NCI-H345 treated with DMSO at 0.1 percent for 48 hours (cell line): ENCODE measurements around the gene CLASP2.
"Not testable (repeated sequence)": the region's sequence is repeated elsewhere in the genome, so short reads cannot be mapped to it uniquely, and the experiment has no call there.

ENCODE experiments used
- DNase-seq: peaks from one replicate; lab custom pipeline; 2025; ENCODE audit not compliant: unreplicated experiment; lab: John Stamatoyannopoulos, UW

The CLASP2 gene

DNA sequence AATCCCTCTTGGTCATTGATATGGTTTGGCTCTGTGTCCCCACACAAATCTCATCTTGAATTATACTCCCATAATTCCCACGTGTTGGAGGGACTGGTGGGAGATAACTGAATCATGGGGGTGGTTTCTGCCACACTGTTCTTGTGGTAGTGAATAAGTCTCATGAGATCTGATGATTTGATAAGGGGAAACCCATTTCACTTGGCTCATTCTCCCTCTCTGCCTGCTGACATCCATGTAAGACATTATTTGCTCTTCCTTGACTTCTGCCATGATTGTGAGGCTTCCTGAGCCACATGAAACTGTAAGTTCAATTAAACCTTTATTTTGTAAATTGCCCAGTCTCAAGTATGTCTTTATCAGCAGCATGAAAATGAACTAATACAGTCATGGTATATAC lies 171.0 kb downstream of the CLASP2 start:
- no peak for DNase-seq

DNA sequence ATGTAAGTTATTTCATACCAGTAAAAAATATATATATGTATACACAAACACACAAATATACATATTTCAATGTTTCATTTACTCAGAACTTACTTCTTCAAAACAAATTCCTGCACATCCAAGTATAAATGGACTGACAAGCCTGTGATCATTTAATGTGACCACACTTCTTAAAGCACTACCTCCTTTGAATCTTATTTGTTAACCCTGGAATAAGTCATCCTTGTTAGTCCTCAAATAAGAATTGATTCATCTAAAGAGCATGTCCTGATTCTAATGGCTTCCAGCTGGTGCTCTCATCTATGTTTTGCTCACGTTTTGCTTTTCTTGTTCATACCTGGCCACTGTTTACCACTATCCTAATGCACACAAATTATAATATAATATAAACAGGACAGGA lies 173.9 kb downstream of the CLASP2 start:
- no peak for DNase-seq

DNA sequence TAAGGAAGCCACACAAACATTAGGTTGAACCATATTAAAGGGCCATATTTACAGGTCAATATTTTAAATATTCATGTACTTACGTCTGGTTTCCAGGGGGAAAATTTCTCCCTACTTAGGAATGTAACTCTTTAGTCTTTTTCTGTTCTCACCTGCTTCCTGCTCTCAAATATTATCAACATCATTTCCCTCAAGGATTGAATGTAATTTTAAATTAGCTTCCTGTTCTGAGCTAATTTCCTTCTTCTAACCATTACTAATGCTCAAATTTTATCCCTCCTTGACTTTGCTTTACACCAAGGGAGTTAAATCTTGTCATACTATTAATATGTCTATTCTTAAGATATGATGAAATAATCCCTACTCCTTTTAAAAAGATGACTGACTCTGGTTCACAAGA lies 174.5 kb downstream of the CLASP2 start:
- DNase-seq: no peak

DNA sequence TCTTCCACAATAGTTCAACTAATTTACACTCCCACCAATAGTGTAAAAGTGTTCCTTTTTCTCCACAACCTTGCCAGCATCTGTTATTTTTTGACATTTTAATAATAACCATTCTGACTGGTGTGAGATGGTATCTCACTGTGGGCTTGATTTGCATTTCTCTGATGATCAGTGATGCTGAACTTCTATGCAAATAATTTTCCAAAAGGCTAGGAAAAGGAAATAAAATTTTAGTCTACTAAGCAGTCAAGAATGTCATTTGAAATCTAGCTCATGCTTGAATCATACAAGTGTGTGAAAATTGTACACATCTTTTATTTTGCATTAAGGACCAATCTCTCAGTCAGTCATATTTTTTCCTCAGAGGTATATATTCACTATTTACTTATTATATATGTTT lies 176.1 kb downstream of the CLASP2 start:
- DNase-seq: no peak

DNA sequence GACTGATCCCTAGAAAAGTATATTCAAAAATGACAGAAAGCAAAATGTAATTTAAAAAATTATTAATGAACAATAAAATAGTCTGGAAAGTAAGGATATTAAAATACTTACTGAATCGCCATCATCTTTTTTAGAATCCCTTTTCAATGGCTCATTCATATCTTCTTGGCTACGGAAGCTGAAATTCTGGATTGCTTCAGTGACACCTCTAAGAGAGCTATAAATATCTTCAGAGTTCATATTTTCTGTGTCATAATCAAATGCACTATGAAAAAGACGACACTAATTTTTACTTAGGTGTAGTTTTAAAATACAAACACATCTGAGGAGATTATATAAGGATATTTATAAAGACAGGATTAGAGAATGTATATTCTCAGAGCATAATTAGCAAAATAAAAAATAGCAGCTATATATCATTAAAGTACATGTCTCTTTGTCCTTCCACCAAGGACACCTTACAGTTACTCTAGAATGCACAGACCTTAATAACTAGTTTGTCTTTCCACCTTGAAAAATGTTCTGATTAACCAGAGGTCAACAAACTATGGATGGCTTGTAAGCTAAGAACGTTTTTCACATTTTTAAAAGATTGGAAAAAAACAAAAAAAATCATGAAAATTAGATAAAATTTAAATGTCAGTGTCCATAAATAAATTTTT lies 179.2 kb downstream of the CLASP2 start:
- no peak for DNase-seq

DNA sequence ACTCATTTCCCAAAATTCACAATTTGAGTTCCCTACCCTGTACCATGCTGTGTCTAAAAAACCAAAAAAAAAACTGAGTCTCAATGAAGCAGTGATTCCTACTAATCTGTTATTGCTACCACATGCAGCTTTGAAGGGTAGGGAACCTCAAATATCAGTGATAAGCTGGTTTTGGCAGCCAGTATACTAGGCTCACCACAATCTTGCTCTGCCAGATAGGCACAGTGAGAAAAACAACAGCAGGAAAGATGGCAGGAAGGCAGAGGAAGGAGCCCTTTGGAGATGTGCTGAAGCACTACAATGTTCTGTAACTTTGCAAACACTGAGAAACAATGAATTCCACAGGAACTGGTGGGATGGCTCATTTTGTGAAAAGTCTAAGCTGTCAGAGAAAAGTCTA lies 180.9 kb downstream of the CLASP2 start:
- DNase-seq: no peak

DNA sequence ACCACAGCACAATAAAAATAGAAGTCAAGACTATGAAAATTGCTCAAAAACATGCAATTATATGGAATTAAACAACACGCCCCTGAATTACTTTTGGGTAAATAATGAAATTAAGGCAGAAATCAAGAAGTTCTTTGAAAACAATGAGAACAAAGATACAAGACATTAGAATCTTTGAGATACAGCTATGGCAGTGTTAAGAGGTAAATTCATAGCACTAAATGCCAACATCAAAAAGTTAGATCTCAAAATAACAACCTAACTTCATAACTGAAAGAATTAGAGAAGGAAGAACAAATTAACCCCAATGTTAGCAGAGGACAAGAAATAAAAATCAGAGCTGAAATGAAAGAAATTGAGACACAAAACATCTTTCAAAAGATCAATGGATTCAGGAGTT lies 191.3 kb downstream of the CLASP2 start:
- DNase-seq: no peak

DNA sequence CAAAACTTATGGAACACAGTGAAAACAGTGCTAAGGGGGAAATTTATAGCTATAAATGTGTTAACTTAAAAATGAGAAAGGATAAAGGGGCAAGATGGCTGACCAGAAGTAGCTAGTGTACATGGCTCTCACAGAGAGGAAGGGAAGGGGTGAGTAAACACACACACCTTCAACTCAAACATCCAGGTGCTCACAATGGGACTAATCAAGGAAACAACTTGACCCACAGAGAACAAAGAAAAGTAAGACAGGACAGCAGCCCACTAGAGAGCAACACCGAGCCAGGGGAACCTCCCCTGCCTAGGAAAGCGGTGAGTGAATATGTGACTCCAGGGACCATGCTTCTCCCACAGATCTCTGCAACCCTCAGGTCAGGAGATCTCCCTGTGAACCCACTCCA lies 192.8 kb downstream of the CLASP2 start:
- DNase-seq: no peak

DNA sequence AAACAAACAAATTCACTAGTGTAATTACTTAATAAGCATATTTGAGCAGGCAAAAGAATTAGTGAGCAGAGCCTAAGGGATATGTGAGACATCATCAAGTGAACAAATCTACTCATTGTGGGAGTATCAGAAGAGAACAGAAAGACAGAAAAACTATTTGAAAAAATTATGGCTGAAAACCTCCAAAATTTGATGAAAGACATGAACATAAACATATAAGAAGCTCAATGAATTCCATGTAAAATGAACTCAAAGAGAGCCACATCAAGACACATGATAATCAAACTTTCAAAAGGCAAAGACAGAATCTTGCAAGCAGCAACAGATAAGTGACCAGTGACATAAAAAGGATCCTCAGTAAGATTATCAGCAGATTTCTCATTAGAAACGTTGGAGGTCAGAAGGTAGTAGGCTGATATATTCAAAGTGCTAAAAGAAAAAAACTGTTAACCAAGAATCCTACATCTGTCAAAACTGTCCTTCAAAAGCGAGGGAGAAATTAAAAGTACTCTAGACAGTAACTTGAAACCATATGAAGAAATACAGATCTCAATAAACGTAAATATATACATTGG lies 194.9 kb downstream of the CLASP2 start:
- DNase-seq: no peak

DNA sequence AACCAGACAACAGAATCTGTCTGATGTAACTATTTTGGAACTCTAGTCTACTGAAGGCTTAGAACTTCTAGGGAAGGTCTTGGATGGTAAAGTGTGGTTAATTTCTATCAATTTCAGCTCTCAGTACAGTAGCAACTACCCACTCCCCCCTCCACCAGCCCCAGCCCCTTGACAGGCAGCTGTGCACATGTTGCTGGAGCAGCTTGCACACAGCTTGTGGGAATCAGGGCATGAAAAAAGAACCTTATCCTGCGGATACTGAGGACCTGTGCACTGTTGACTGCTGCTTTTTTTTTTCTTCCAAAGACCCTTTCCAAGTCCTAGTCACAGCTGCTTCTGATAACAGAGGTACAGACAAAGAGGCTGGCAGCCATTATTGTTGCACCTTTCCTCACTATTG lies 196.3 kb downstream of the CLASP2 start:
- DNase-seq: no peak

DNA sequence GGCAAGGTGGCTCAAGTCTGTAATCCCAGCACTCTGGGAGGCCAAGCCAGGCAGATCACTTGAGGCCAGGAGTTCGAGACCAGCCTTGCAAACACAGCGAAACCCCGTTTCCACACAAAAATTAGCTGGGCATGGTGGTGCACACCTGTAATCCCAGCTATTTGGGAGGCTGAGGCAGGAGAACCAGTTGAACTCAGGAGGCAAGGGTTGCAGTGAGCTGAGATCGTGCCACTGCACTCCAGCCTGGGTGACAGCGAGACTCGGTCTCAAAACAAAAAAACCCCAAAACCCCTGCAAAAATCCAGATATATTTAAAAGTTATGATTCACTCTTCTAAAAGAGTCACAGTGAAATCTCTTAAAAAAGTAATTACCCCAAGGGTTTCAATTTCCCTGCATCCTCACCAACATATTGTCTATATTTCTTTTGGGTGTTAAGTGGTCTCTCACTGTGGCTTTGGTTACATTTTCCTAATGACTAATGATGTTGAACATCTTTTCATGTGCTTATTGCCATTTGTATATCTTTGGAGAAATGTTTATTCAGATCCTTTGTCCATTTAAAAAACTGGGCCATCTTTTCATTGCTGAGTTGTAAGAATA lies 204.7 kb downstream of the CLASP2 start:
- DNase-seq: no peak

DNA sequence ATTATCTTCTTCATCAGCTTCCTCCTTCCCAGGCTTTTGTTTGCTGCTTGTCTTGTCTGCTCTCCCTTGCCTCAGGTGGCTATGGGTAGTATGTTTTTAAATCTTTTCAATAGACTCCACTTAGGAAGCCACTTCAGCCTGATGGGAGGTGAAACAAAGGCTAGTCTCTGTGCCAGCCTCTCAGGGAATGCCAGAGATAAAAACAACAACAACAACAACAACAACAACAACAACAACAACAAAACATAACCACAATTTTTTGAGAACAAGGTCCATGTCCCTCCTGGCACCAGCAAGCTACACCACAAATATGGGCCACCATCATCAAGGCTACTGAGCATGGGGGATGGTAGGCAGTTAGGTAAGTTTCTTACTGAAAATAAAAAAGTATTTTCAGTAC lies 213.0 kb downstream of the CLASP2 start:
- no peak for DNase-seq

DNA sequence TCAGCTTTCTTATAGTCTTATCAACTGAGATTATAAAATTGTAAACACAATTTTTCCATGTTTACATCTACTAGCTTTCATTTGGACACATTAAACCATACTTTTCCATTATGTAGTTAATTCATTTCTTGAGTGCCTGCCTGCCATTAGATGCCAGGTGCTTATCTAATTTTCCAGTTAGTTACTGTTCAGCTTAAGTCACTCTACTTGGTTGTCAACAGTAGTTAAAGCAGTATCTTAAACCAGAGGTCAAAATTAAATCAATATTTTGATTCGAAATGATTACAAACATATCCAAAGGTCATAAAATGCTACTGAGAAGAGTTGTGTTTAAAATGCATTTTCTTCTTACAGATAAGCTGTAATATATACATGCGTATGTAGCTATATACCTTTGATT lies 221.6 kb downstream of the CLASP2 start:
- DNase-seq: no peak

DNA sequence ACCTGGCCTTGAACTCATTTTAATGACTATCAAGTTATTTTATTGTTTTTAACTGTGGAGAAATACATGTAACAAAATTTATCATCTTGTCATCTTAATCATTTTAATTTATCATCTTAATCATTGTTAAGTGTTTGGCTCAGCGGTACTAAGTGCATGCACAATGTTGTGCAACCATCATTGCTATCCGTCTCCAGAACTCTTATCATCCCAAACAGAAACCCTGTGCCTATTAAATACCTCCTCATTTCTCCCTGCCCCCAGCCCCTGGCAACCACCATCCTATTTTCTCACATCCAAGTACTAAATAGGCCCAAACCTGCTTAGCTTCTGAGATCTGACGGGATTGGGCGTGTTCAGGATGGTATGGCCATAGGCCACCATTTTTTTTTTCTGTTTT lies 226.3 kb downstream of the CLASP2 start:
- DNase-seq: no peak

DNA sequence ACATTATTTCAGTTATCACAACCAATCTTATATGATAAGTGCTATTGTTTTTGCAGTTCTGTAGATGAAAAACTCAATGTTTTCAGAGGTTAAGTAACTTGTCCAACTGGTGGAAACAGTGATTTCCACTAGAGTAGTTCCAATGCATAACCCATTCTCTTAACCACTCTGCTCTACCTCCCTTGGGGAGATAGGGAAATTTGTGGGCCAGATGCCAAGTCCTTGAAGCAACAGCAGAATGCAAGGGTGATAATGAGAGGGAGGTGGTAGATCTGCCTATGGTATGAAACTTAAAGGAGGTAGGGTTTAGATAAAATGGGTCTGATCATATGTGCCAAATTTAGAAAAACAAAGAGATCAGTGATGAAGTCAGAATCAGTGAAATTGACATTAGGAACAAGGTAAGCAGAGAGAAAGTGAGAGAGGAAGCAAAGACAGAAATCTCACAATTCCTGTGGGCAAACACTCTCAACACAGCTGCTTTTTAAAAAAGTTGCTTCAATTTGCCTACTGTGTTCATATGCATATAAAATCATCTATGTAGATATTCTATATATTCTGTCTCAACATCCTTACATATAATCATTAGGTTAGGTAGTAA lies 227.3 kb downstream of the CLASP2 start:
- DNase-seq: no peak

DNA sequence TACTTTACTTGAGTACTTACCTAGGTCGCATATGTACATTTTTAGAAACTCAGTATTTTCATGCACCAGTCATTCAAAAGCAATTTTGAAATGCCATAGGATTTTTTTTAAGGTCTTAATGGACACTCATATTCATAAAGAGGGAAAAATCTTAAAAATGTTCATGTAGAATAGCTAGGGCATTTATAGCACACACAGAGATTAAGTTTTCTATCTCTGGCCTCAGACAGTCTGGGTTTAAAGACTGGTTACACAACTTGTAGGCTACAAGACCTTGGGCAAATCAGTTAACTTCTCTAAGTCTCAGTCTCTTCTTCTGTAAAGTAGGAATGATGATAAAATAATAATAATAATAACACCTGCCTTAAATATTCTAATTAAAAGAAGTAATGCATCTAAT lies 229.4 kb downstream of the CLASP2 start:
- DNase-seq: no peak

DNA sequence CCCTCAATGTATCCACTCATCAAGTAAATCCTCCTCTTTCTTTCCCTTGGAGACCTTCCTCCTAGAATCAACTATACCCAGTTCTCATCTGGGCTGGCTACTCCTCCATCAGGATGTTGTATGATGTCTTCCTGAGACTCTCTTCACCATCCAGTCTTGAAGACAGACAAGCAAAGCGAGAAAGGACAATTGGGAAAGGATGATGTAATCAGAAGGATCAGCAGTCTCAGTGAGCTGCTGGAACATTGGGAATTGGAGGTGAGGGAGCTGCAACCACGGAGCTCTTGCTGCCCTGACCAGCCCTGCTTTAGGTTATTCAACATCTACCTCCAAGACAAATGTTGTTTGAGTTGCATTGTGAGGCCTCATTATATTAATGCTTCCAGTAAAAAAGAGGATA lies 229.8 kb downstream of the CLASP2 start:
- DNase-seq: no peak

DNA sequence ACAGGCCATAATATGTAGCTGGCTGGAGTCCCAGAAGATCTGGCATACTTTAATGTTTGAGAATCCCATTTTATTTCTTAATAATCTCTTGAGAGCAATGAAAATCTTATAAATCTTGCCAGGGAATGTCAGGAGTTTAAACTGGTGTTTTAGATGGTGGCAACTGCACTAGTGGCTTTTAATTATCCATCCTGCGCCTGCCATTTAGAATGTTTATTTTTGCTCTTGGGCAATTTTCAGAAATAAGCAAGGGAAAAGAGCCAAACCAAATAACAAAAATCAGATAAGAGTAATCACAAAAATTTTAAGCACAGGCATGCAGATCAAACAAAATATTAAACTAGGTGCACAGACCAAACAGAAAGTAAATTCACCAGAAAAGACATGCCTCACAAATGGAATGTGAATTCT lies 235.9 kb downstream of the CLASP2 start:
- no peak for DNase-seq

DNA sequence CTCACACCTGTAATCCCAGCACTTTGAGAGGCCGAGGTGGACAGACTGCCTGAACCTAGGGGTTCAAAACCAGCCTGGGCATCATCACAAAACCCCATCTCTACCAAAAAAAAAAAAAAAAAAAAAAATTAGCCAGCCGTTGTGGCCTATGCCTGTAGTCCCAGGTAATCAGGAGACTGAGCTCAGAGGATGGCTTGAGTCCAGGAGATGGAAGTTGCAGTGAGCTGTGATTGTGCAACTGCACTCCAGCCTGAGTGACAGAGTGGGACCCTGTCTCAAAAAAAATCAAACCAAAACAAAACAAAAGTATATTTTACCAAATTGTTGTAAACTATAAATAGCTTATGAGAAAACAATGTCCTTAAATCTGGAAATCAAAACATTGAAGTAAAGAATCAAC lies 243.2 kb downstream of the CLASP2 start:
- DNase-seq: no peak

DNA sequence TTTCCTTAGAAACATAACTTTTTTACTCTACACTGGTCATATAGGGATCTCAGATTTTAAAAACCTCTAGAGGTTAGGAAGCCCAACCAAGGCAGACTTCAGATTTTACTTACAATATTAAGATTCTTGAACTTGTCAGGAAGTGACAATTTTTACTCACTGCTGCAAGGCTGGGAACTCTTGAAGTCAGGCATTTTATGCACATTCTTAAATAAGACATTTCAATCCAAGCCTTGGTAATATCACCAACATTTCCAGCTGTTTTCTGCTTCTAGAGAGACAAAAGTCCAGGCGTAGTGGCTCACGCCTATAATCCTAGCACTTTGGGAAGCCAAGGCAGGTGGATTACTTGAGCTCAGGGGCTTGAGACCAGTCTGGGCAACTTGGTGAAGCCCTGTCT lies 244.2 kb downstream of the CLASP2 start:
- no peak for DNase-seq

DNA sequence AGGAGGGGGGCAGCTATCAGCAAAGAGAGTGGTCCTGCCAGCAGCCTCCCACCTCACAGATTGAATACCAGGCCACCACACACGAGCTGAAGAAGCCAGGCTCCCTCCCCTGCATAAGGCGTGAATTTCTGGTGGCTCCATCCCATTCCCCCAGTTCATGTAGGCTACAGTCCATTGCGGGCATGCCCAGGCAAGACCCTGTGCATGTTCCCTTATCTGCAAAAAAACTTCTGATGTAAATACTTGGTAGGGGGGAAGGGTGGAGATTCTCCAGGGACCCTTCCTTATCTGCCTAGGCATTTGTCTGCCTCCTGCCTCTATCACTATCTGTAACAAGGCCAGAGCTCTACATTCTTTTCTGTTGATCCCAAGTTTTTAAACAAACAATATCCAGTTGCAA lies 250.3 kb downstream of the CLASP2 start:
- DNase-seq: no peak

DNA sequence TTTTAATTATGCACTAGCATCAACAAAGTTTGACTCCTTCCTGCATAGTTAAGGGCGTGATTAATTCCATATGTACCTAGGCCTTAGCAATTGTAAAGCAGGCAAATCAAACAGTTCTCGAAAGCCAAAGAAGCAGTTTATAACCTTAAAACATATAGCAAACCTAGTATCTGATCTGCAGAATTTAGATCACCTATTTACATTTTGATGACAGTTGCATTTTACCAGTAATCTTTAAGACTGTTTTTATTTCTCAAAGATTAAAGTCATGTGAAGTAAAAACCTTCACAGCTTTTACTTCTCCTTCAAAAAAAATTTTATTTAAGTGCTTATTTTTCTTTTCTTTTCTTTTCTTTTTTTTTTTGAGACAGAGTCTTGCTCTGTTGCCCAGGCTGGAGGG lies 257.0 kb downstream of the CLASP2 start:
- no peak for DNase-seq

DNA sequence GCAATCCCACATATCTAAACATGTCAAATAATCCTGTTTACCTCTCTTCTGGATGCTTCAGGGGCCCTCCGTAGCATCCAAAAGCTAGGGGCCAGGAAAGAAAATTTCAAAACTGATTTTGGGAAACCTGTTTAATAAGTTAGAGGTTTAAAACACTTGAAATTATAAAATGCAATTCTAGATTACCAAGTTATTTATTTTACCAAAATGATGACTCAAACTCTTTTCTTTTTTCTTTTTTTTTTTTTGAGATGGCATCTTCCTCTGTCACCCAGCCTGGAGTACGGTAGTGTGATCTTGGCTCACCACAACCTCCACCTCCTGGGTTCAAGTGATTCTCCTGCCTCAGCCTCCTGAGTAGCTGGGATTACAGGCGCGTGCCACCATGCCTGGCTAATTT lies 258.5 kb downstream of the CLASP2 start:
- DNase-seq: not testable (repeated sequence)
